ENCODE data around the gene GAN. TPM values are rescaled to one million over a fixed set of nuclear protein-coding genes. Genes with fewer than 3 reads are reported as not detected.

The GAN gene
- total and polyA plus RNA-seq, 9 of the 15 experiments (the other 6 are each of a cell fraction or from before 2014, with no cell fraction given), result 0.83 to 15.1 (median 5.2) TPM

DNA sequence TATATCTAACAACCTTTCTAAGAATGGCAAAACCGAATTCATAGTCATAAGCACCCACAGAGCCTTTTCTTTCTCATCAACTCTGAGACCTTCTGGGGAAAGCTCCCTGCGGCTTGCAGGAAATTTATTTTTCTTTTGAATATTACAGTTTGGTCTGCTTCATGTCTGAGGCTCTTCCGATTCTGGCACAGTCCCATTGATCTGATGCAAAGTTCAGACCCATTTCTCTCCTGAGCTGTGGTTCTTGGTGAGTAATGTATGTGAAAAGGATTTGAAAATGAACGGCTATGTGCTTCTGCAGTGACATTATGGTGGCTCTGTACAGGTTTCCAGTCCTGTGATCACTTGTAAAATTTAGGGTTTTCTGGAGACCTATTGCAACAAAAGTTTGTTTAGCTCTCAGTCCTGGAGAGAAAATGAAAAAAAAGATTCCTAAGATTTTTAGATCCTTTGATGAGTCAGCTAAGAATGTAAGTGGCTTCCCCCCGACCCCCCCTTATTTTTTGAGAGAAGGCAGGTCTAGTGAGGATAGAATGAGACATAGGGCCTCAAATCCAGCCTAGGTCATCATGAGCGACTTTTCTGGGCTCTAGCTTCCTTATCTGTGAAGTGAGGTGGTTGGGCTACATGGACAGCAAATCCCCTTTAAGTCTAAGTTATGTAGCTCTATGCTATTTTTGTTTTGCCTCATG lies 4.6 kb downstream of the GAN start (continued):
- TF ChIP-seq DDX20 (tag; IDR thresholded peaks at IDR 0.05; ENCODE audit: low read depth) (no peak), TEAD4 (IDR thresholded peaks at IDR 0.05; ENCODE audit: low read length) (peak; percentile 13; the same call in 1 of the 2 replicates), TEAD4 (CRISPR knock-in tag; IDR thresholded peaks at IDR 0.05; ENCODE audit: borderline replicate concordance) (no peak), SMARCC2 (IDR thresholded peaks at IDR 0.05; ENCODE audit: low read depth) (no peak), ETV1 (tag; conservative IDR thresholded peaks at IDR 0.05; ENCODE audit: low read depth) (no peak), CBFB (CRISPR knock-in tag; IDR thresholded peaks at IDR 0.05) (no peak), CHAMP1 (IDR thresholded peaks at IDR 0.05) (no peak), GATAD2B (IDR thresholded peaks at IDR 0.05; ENCODE audit: borderline replicate concordance) (no peak), SIN3B (IDR thresholded peaks at IDR 0.05; ENCODE audit: low read depth) (no peak), SMARCA5 (IDR thresholded peaks at IDR 0.05) (no peak), USF1 (CRISPR knock-in tag; IDR thresholded peaks at IDR 0.05) (no peak), LCOR (CRISPR knock-in tag; IDR thresholded peaks at IDR 0.05) (no peak), ATF1 (CRISPR knock-in tag; IDR thresholded peaks at IDR 0.05) (no peak), ATF1 (tag; IDR thresholded peaks at IDR 0.05) (no peak), PHF21A (IDR thresholded peaks at IDR 0.05; ENCODE audit: borderline replicate concordance, low read depth) (0 out of 2 replicates have a peak, but pooled peaks have one; percentile 28), CBX1 (IDR thresholded peaks at IDR 0.05; ENCODE audit: low read depth) (no peak), ZNF408 (CRISPR knock-in tag; IDR thresholded peaks at IDR 0.05; ENCODE audit: low read depth) (no peak), PKNOX1 (IDR thresholded peaks at IDR 0.05) (no peak), RBM22 (IDR thresholded peaks at IDR 0.05; ENCODE audit: low read depth, low read length, poor library complexity, severe bottlenecking) (no peak), VEZF1 (CRISPR knock-in tag; IDR thresholded peaks at IDR 0.05) (peak; percentile 96)
- TF ChIP-seq, protein P1, sequence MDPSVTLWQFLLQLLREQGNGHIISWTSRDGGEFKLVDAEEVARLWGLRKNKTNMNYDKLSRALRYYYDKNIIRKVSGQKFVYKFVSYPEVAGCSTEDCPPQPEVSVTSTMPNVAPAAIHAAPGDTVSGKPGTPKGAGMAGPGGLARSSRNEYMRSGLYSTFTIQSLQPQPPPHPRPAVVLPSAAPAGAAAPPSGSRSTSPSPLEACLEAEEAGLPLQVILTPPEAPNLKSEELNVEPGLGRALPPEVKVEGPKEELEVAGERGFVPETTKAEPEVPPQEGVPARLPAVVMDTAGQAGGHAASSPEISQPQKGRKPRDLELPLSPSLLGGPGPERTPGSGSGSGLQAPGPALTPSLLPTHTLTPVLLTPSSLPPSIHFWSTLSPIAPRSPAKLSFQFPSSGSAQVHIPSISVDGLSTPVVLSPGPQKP (CRISPR knock-in tag; IDR thresholded peaks at IDR 0.05), result no peak
- TF ChIP-seq, protein P2, sequence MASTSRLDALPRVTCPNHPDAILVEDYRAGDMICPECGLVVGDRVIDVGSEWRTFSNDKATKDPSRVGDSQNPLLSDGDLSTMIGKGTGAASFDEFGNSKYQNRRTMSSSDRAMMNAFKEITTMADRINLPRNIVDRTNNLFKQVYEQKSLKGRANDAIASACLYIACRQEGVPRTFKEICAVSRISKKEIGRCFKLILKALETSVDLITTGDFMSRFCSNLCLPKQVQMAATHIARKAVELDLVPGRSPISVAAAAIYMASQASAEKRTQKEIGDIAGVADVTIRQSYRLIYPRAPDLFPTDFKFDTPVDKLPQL (IDR thresholded peaks at IDR 0.05; ENCODE audit: extremely low read depth, insufficient read length), result no peak
